Mesendoderm (in vitro differentiated cells): ENCODE results near the gene ADAMTS17.

ENCODE experiments used
- DNase-seq: peaks from one replicate; pipeline ENCODE4 v3.0.0; 2013
- H2AK5ac ChIP-seq: 2 replicates; pipeline ENCODE4 v1.6.1; 2013; ENCODE audit warnings: low read length, inconsistent platforms
- H2BK120ac ChIP-seq: 2 replicates; pipeline ENCODE4 v1.6.1; 2013; ENCODE audit warnings: low read depth, mild to moderate bottlenecking, low read length, moderate library complexity, mixed read lengths
- H2BK15ac ChIP-seq: replicated peaks from 2 replicates; pipeline ENCODE4 v1.6.1; 2013; ENCODE audit warnings: low read depth, mild to moderate bottlenecking, moderate library complexity
- H2BK5ac ChIP-seq: 2 replicates; pipeline ENCODE4 v1.6.1; 2013; ENCODE audit warnings: low read length, inconsistent platforms
- H3K18ac ChIP-seq: 2 replicates; pipeline ENCODE4 v1.6.1; 2013; ENCODE audit warnings: mild to moderate bottlenecking, low read length, mixed read lengths
- H3K23ac ChIP-seq: one replicate; pipeline ENCODE4 v1.6.1; 2013; ENCODE audit warnings: low read length
- H3K27ac ChIP-seq: 2 replicates; pipeline ENCODE4 v1.5.1; 2013; ENCODE audit warnings: low read depth, mild to moderate bottlenecking, inconsistent platforms, low read length, moderate library complexity
- H3K27me3 ChIP-seq: 2 replicates; pipeline ENCODE4 v1.6.1; 2013; ENCODE audit warnings: low read length, control low read depth, mild to moderate bottlenecking, inconsistent platforms; ENCODE audit not compliant: insufficient read depth, poor library complexity
- H3K36me3 ChIP-seq: 2 replicates; pipeline ENCODE4 v1.6.1; 2013; ENCODE audit warnings: low read length, inconsistent platforms; ENCODE audit not compliant: control insufficient read depth, insufficient read depth
- H3K4ac ChIP-seq: one replicate; pipeline ENCODE4 v1.6.1; 2013; ENCODE audit warnings: low read depth, mild to moderate bottlenecking, low read length, moderate library complexity
- H3K4me1 ChIP-seq: 2 replicates; pipeline ENCODE4 v1.6.1; 2013; ENCODE audit warnings: low read depth, low read length, inconsistent platforms; ENCODE audit not compliant: control insufficient read depth
- H3K4me2 ChIP-seq: 2 replicates; pipeline ENCODE4 v1.6.1; 2013; ENCODE audit warnings: low read length
- H3K4me3 ChIP-seq: 2 replicates; pipeline ENCODE4 v1.5.1; 2013; ENCODE audit warnings: mild to moderate bottlenecking, low read length
- H3K56ac ChIP-seq: one replicate; pipeline ENCODE4 v1.6.1; 2013; ENCODE audit warnings: low read length
- H3K79me1 ChIP-seq: 2 replicates; pipeline ENCODE4 v1.6.1; 2013; ENCODE audit warnings: low read length, inconsistent platforms
- H3K79me2 ChIP-seq: 2 replicates; pipeline ENCODE4 v1.6.1; 2013; ENCODE audit warnings: mild to moderate bottlenecking, low read length; ENCODE audit not compliant: control insufficient read depth, insufficient read depth
- H3K9ac ChIP-seq: 2 replicates; pipeline ENCODE4 v1.6.1; 2013; ENCODE audit warnings: low read length, inconsistent platforms
- H4K5ac ChIP-seq: one replicate; pipeline ENCODE4 v1.6.1; 2013; ENCODE audit warnings: low read length
- H4K8ac ChIP-seq: one replicate; pipeline ENCODE4 v1.6.1; 2013; ENCODE audit warnings: low read depth, mild to moderate bottlenecking, control low read depth, low read length, moderate library complexity
- WGBS: extraction: QIAGEN DNeasy Blood & Tissue Kit; methylation state at CpG from one replicate; pipeline ENCODE4 v1.1.7; 2013; ENCODE audit warnings: low lambda C conversion rate, missing lambda C conversion rate; ENCODE audit not compliant: insufficient coverage; ENCODE audit errors: extremely low coverage; 5-methylcytosine and 5-hydroxymethylcytosine counted together

ADAMTS17 gene

GRCh38 chr15:100256101-100256969 is 85.4 kb downstream of the ADAMTS17 start:
- Histone ChIP-seq H4K5ac (no peak overlapping the region), H2AK5ac (no peak overlapping the region), H2BK5ac (no peak overlapping the region), H3K27me3 (no peaks in the 10 kb centered on the region), H3K18ac (no peak overlapping the region), H2BK15ac (no peak overlapping the region), H3K9ac (no peak overlapping the region), H3K79me2 (no peaks in the 10 kb centered on the region), H3K4me3 (no peak overlapping the region), H3K23ac (no peak overlapping the region), H3K36me3 (no peaks in the 10 kb centered on the region), H3K4ac (no peak overlapping the region), H3K27ac (no peak overlapping the region), H2BK120ac (no peak overlapping the region), H4K8ac (no peak overlapping the region), H3K56ac (no peak overlapping the region), H3K4me2 (no peak overlapping the region), H3K4me1 (no peaks in the 10 kb centered on the region), H3K79me1 (no peaks in the 10 kb centered on the region)
- DNase-seq, result no peak
- WGBS, result no CpG with 5 or more reads among the region's 20 CpGs

GRCh38 chr15:100255644-100256043 is 86.1 kb downstream of the ADAMTS17 start:
- H3K23ac ChIP-seq, result no peak overlapping the region
- H3K4me1 ChIP-seq, result no peaks in the 10 kb centered on the region
- no peak overlapping the region for H2BK5ac ChIP-seq
- no peaks in the 10 kb centered on the region for H3K79me2 ChIP-seq
- no CpG with 5 or more reads among the region's 6 CpGs for WGBS
- no peaks in the 10 kb centered on the region for H3K79me1 ChIP-seq
- no peak overlapping the region for H3K4me2 ChIP-seq
- DNase-seq, result peak; percentile 11
- H3K9ac ChIP-seq, result no peak overlapping the region
- H2BK15ac ChIP-seq, result no peak overlapping the region
- H3K18ac ChIP-seq, result no peak overlapping the region
- no peak overlapping the region for H3K4me3 ChIP-seq
- no peaks in the 10 kb centered on the region for H3K27me3 ChIP-seq
- no peak overlapping the region for H3K27ac ChIP-seq
- H4K8ac ChIP-seq, result no peak overlapping the region
- no peak overlapping the region for H4K5ac ChIP-seq
- no peak overlapping the region for H2BK120ac ChIP-seq
- no peak overlapping the region for H3K4ac ChIP-seq
- no peaks in the 10 kb centered on the region for H3K36me3 ChIP-seq
- no peak overlapping the region for H2AK5ac ChIP-seq
- no peak overlapping the region for H3K56ac ChIP-seq

- Histone ChIP-seq H4K8ac (no peak overlapping the region), H2BK15ac (no peak overlapping the region), H3K4ac (no peak overlapping the region), H3K36me3 (no peaks in the 10 kb centered on the region), H3K9ac (no peak overlapping the region), H2AK5ac (no peak overlapping the region), H2BK5ac (no peak overlapping the region), H3K18ac (no peak overlapping the region), H3K23ac (no peak overlapping the region), H3K4me2 (no peak overlapping the region), H3K27ac (no peak overlapping the region), H2BK120ac (no peak overlapping the region), H3K79me1 (no peaks in the 10 kb centered on the region), H3K4me3 (no peak overlapping the region), H3K56ac (no peak overlapping the region), H4K5ac (no peak overlapping the region), H3K79me2 (no peaks in the 10 kb centered on the region), H3K4me1 (no peaks in the 10 kb centered on the region), H3K27me3 (no peaks in the 10 kb centered on the region)
- DNase-seq, result no peak
- WGBS, result no CpG with 5 or more reads among the region's 4 CpGs
Observed at GRCh38 chr15:100254691-100255090, 87.1 kb downstream of the ADAMTS17 start.

- WGBS, result no CpG with 5 or more reads among the region's 5 CpGs
- Histone ChIP-seq H2BK15ac (no peak overlapping the region), H3K79me2 (no peaks in the 10 kb centered on the region), H3K56ac (no peak overlapping the region), H3K27ac (no peak overlapping the region), H3K18ac (no peak overlapping the region), H3K23ac (no peak overlapping the region), H2BK5ac (no peak overlapping the region), H3K4me2 (no peak overlapping the region), H2AK5ac (no peak overlapping the region), H3K79me1 (no peaks in the 10 kb centered on the region), H3K9ac (no peak overlapping the region), H2BK120ac (no peak overlapping the region), H4K8ac (no peak overlapping the region), H3K36me3 (no peaks in the 10 kb centered on the region), H3K27me3 (no peaks in the 10 kb centered on the region), H3K4ac (no peak overlapping the region), H3K4me3 (no peak overlapping the region), H3K4me1 (no peaks in the 10 kb centered on the region), H4K5ac (no peak overlapping the region)
- DNase-seq, result no peak
Observed at GRCh38 chr15:100254285-100254684, 87.5 kb downstream of the ADAMTS17 start.

- H3K79me1 ChIP-seq, result no peaks in the 10 kb centered on the region
- H2BK120ac ChIP-seq, result no peak overlapping the region
- no peaks in the 10 kb centered on the region for H3K79me2 ChIP-seq
- H4K8ac ChIP-seq, result no peak overlapping the region
- no peak overlapping the region for H3K27ac ChIP-seq
- H3K56ac ChIP-seq, result no peak overlapping the region
- no peak overlapping the region for H2BK5ac ChIP-seq
- H3K9ac ChIP-seq, result no peak overlapping the region
- no peaks in the 10 kb centered on the region for H3K27me3 ChIP-seq
- WGBS, result no CpG with 5 or more reads among the region's 1 CpG
- H3K4me1 ChIP-seq, result no peaks in the 10 kb centered on the region
- no peak overlapping the region for H2BK15ac ChIP-seq
- H3K4ac ChIP-seq, result no peak overlapping the region
- DNase-seq, result no peak
- H3K4me3 ChIP-seq, result no peak overlapping the region
- H3K18ac ChIP-seq, result no peak overlapping the region
- no peak overlapping the region for H2AK5ac ChIP-seq
- H3K23ac ChIP-seq, result no peak overlapping the region
- no peak overlapping the region for H4K5ac ChIP-seq
- no peaks in the 10 kb centered on the region for H3K36me3 ChIP-seq
- H3K4me2 ChIP-seq, result no peak overlapping the region
Observed at GRCh38 chr15:100253640-100254039, 88.1 kb downstream of the ADAMTS17 start.
